GM13976 (cell line): ENCODE results near the gene NUMA1.

Source experiments
- DNase-seq: peaks from one replicate; pipeline ENCODE4 v3.0.0; 2012; ENCODE audit warnings: low spot score
- CTCF ChIP-seq: IDR thresholded peaks from 2 replicates; pipeline ENCODE4 v1.5.1; 2012; ENCODE audit warnings: borderline replicate concordance, mild to moderate bottlenecking; ENCODE audit not compliant: insufficient read depth; ENCODE audit errors: extremely low read depth, missing control alignments, control extremely low read depth
- in situ Hi-C: fragments of 300-500 bp; cut with MboI; formaldehyde crosslinking; loops from one replicate; pipeline ENCODE4 v1.12.0; 2022; ENCODE audit warnings: low sequenced_read_pairs, mixed read lengths, inconsistent platforms; ENCODE audit not compliant: unreplicated experiment

NUMA1 gene

GRCh38 chr11:72000202-72000867 lies 80.0 kb downstream of the NUMA1 start:
- no peak for DNase-seq
- TF ChIP-seq CTCF = no peak
- in situ Hi-C loops = no loop called here

GRCh38 chr11:71999798-72000197 lies 80.5 kb downstream of the NUMA1 start:
- DNase-seq = no peak
- in situ Hi-C loops = no loop called here
- TF ChIP-seq CTCF = no peak

GRCh38 chr11:71999362-71999761 lies 81.0 kb downstream of the NUMA1 start:
- in situ Hi-C loops = no loop called here
- DNase-seq = no peak
- TF ChIP-seq CTCF = no peak

- peak; percentile 67 for DNase-seq
- in situ Hi-C loops = no loop called here
- no peak for TF ChIP-seq CTCF
These were observed 81.6 kb downstream of the NUMA1 start, which contains the start of gene IL18BP for GRCh38 chr11:71998649-71999310. IL18BP (plus strand) TSS chr11:71998909; CDS start chr11:71999985, 1,076 bp downstream.

- in situ Hi-C loops = no loop called here
- TF ChIP-seq CTCF = no peak
- DNase-seq = no peak
These were observed 82.3 kb downstream of the NUMA1 start for GRCh38 chr11:71998061-71998460.

GRCh38 chr11:71997594-71997993 lies 82.7 kb downstream of the NUMA1 start:
- DNase-seq = no peak
- TF ChIP-seq CTCF = no peak
- in situ Hi-C loops = no loop called here
